Suprapubic skin (tissue), 4 donors: ENCODE results near the gene CHD2. TPM values are rescaled to one million over a fixed set of nuclear protein-coding genes. Genes with fewer than 3 reads are reported as not detected.
A peak's percentile ranks its signal among the peaks of the same experiment; 100 is the strongest.

Experiments used
- DNase-seq, 2 donors: peaks; one replicate each; pipeline ENCODE4 v3.0.0-alpha.2; 2019; ENCODE audit warnings: low spot score in 2 of 2
- H3K27ac ChIP-seq: fragments of 200-600 bp; sonication (generic); one replicate; pipeline ENCODE4 v1.5.1; 2019
- H3K27me3 ChIP-seq: fragments of 200-600 bp; sonication (generic); one replicate; pipeline ENCODE4 v1.5.1; 2019
- H3K36me3 ChIP-seq: fragments of 200-600 bp; sonication (generic); one replicate; pipeline ENCODE4 v1.5.1; 2019
- H3K4me1 ChIP-seq: fragments of 200-600 bp; sonication (generic); one replicate; pipeline ENCODE4 v1.5.1; 2019
- H3K4me3 ChIP-seq: fragments of 200-600 bp; sonication (generic); one replicate; pipeline ENCODE4 v1.5.1; 2019; ENCODE audit warnings: mild to moderate bottlenecking
- H3K9me3 ChIP-seq: fragments of 200-600 bp; sonication (generic); one replicate; pipeline ENCODE4 v1.5.1; 2019
- EP300 ChIP-seq: sonication (generic); formaldehyde crosslinking; IDR thresholded peaks from one replicate; pipeline ENCODE4 v1.6.1; 2017; ENCODE audit warnings: antibody characterized with exemption
- POLR2A ChIP-seq, 2 donors: fragments of 450-650 bp; IDR thresholded peaks; one replicate each; pipeline ENCODE4 v1.6.1; 2017; ENCODE audit warnings: antibody characterized with exemption in 2 of 2, mild to moderate bottlenecking in 2 of 2, moderate library complexity in 2 of 2
- POLR2AphosphoS5 ChIP-seq, 3 donors: sonication (generic); formaldehyde crosslinking; IDR thresholded peaks; one replicate each; pipeline ENCODE4 v1.6.1; 2017; ENCODE audit warnings: antibody characterized with exemption in 3 of 3
- WGBS: methylation state at CpG from one replicate; pipeline ENCODE4 v1.1.5; 2018; 5-methylcytosine and 5-hydroxymethylcytosine counted together
- total RNA-seq, 4 donors: library from RNA; depleted of rRNA; stranded (reverse); fragments of >200 nt; gene quantifications; one replicate each; pipeline ENCODE4 v1.1.0, GENCODE V29; 2016
- TF ChIP-seq, protein P1 (sequence below), 2 donors: fragments of 200-600 bp in 1 of 2; fragments of 450-650 bp in 1 of 2; sonication (generic) in 1 of 2; IDR thresholded peaks; one replicate each; pipeline ENCODE4 v1.5.1; 2016 to 2019; ENCODE audit warnings: antibody characterized with exemption in 2 of 2, mild to moderate bottlenecking in 1 of 2, moderate library complexity in 1 of 2

Gene CHD2
- total RNA-seq, 4 donors from 2014 or later: 93.3 to 319 (median 127) TPM

DNA sequence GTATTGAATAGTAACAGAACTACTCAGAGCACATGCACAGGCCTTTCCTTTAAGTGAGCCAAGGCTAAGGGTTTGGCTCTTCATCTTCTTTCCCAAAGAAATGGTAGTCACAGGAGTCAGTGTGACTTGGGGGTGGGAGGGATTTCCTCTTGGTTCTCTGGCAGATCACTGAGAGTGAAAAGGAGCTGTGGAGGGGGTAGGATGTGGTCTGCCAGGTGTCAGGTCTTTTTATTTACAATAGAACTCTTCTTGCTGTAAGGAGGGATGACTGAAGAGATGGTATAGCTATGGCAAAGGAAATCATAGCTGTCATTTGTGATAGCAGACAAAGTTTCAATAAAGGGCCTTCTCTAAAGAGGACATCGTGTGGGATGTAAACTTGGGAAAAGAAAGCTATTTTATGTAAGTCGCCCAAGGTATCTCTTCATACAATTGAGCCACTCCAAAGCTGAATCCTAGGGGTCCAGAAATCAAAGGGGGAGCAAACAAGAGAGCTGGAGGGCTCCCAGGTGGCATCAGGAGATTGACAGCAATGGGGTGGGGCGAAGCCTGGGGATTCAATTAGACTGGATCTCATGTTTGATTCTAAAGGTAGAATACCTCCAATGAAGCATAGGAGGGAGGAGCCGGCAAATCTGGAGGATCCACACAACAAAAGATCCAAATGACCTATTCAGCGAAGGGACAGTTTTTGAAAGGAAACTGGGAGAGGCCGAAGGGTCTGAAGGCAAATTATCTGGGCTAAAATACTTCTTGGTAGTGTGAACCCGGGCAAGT lies 20.0 kb upstream of the CHD2 start:
- H3K4me1 ChIP-seq: peaks cover 16% of the 10 kb centered on the region
- H3K27ac ChIP-seq: peak overlapping the region; percentile 93
- H3K36me3 ChIP-seq: no peaks in the 10 kb centered on the region
- TF ChIP-seq POLR2A (IDR thresholded peaks at IDR 0.05) (no peak), POLR2AphosphoS5 (IDR thresholded peaks at IDR 0.05) (no peak), EP300 (no peak)
- TF ChIP-seq, protein P1, sequence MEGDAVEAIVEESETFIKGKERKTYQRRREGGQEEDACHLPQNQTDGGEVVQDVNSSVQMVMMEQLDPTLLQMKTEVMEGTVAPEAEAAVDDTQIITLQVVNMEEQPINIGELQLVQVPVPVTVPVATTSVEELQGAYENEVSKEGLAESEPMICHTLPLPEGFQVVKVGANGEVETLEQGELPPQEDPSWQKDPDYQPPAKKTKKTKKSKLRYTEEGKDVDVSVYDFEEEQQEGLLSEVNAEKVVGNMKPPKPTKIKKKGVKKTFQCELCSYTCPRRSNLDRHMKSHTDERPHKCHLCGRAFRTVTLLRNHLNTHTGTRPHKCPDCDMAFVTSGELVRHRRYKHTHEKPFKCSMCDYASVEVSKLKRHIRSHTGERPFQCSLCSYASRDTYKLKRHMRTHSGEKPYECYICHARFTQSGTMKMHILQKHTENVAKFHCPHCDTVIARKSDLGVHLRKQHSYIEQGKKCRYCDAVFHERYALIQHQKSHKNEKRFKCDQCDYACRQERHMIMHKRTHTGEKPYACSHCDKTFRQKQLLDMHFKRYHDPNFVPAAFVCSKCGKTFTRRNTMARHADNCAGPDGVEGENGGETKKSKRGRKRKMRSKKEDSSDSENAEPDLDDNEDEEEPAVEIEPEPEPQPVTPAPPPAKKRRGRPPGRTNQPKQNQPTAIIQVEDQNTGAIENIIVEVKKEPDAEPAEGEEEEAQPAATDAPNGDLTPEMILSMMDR (IDR thresholded peaks at IDR 0.05): no peak
- H3K9me3 ChIP-seq: no peaks in the 10 kb centered on the region
- H3K27me3 ChIP-seq: no peaks in the 10 kb centered on the region
- DNase-seq: no peak
- H3K4me3 ChIP-seq: no peak overlapping the region
- 91% methylated on average over 7 of the region's 7 CpGs for WGBS

DNA sequence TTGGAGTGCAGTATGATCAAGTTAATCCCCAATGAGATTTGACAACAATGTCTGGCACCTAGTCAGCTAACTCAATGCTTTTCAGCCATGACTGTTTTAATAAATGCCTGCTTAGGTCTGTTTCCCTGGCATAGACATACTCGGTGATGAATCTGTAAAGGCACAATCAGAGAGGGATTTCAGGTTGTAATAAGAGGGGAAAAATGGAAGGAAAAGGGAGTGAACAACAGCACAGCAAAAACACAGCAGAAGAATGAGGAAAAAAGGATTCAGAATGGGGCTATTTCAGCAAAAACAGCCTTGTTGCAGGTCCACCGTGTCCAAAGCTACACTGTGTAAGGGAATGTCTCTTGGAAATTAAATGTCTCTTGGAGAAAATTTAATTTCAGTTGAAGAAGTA lies 19.3 kb upstream of the CHD2 start:
- no peaks in the 10 kb centered on the region for H3K9me3 ChIP-seq
- no peaks in the 10 kb centered on the region for H3K27me3 ChIP-seq
- no peak for DNase-seq
- TF ChIP-seq EP300 (no peak), POLR2A (IDR thresholded peaks at IDR 0.05) (no peak), POLR2AphosphoS5 (IDR thresholded peaks at IDR 0.05) (no peak)
- TF ChIP-seq, protein P1 (IDR thresholded peaks at IDR 0.05): no peak
- no peak overlapping the region for H3K4me3 ChIP-seq
- 60% methylated on average over 1 of the region's 2 CpGs for WGBS
- no peaks in the 10 kb centered on the region for H3K36me3 ChIP-seq
- H3K27ac ChIP-seq: peak overlapping the region; percentile 93
- H3K4me1 ChIP-seq: peaks cover 18% of the 10 kb centered on the region

DNA sequence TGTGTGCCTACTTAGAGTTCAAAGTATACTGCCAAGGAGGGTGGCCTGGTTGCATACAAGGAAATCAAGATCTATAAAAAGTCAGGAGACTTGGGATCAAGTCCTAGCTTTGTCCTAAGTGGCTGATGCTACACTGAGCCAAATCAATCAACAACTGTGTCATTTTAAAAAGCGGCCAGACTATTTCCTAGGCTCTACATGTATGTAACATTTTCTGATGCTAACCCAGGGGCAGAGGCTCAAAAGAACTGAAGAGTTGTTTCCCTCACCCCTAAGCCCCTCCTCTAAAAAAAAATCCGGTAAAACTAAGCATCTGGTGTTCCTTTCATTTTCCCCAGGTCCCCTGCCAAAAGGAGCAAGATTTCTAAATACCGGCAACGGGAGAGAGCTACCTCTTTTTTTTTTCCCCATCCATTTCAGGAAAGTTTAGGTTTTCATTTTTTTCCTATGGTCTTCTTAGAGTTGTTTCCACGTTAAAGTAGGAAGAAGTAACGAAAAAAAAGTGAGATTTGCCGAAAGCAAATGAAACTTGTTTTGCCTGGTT lies 18.8 kb upstream of the CHD2 start:
- WGBS: 13% methylated on average over 7 of the region's 7 CpGs
- DNase-seq: no peak
- H3K4me3 ChIP-seq: peak overlapping the region; percentile 99

DNA sequence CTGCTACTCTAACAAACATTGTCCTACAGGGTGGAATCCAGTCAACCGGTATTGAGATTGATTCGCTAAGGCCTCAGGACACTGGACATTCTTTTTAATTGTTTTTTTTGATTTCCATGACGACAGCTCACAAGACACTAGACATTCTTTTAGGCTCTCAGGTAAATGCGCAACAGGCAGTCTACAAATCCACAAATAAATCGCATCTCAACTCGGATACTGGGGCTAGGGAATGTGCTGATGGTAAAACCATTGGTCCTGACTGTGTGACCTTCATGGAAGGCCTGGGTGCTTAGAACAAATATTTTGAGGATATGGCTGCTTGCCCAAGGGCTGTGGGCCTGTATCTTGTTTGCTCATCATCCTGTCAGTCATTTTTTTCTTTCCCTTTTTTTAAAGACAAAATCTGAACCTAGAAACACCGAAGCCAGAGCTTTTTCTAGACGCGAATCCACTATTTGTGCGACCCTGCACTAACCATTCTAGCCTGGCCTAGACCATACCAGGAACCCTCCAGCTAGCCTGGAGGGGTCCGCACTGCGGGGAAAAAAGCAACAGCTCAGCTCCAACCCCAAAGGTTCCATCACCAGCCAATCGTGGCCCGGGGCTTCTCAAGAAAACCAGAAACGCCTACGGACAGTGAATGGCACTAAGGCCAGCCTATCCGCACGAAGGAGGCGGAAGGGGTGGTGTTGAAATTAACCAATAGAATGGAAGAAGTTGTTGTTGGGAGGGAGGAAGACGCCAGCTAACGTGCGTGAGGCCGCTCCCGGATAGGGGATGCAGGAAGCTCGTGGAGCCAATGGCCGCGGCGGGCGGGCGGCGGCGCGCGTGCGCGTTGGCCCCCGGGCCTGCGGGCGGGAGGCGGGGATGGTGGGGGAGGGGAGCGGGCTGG lies 18.1 kb upstream of the CHD2 start:
- Histone ChIP-seq H3K9me3 (no peaks in the 10 kb centered on the region), H3K4me1 (peaks cover 31% of the 10 kb centered on the region), H3K36me3 (peaks cover 5% of the 10 kb centered on the region), H3K27me3 (no peaks in the 10 kb centered on the region), H3K27ac (peak overlapping the region; percentile 100), H3K4me3 (peak overlapping the region; percentile 99)
- TF ChIP-seq EP300: no peak
- peak; percentile 80 to 93 (median 80) for TF ChIP-seq POLR2AphosphoS5 (IDR thresholded peaks at IDR 0.05)
- peak; percentile 74 to 97 for TF ChIP-seq POLR2A (IDR thresholded peaks at IDR 0.05)
- DNase-seq: peak; percentile 99
- 9% methylated on average over 34 of the region's 41 CpGs for WGBS

More for the DNA sequence above, 18.8 kb upstream of the CHD2 start:
- peak overlapping the region; percentile 93 for H3K27ac ChIP-seq
- H3K9me3 ChIP-seq: no peaks in the 10 kb centered on the region
- TF ChIP-seq POLR2AphosphoS5 (IDR thresholded peaks at IDR 0.05) (no peak), EP300 (no peak), POLR2A (IDR thresholded peaks at IDR 0.05) (no peak)
- TF ChIP-seq, protein P1 (IDR thresholded peaks at IDR 0.05): no peak
- H3K27me3 ChIP-seq: no peaks in the 10 kb centered on the region
- H3K4me1 ChIP-seq: peaks cover 23% of the 10 kb centered on the region
- peaks cover 2% of the 10 kb centered on the region for H3K36me3 ChIP-seq

DNA sequence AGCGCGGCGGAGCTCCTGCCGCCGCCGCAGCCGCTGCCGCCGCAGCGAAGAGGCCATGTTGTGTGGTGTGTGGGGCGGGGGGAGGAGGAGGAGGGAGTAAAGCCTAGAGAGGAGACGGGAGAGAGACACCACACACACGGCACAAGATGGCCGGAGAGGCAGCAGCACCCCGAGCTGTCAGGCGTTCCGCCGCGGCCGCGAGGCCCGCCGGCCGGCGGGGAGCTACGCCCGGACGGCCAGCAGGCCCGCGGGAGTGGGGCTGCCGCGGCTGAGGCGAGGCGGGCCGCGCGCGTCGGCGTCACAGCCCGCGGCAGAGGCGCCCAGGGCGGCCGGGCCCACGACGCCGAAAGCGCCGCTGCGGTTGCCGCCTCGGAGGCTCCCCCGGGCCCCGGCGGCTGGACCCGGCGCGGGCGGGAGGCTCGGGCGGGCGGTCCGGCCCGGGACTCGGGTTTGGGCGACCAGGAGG lies 17.4 kb upstream of the CHD2 start:
- peaks cover 36% of the 10 kb centered on the region for H3K4me1 ChIP-seq
- no peaks in the 10 kb centered on the region for H3K9me3 ChIP-seq
- WGBS: 0% methylated on average over 9 of the region's 67 CpGs
- peak overlapping the region; percentile 99 for H3K4me3 ChIP-seq
- peak overlapping the region; percentile 100 for H3K27ac ChIP-seq
- peaks cover 5% of the 10 kb centered on the region for H3K36me3 ChIP-seq
- no peak for DNase-seq
- TF ChIP-seq POLR2AphosphoS5 (IDR thresholded peaks at IDR 0.05) (peak in 2 of 3 donors; percentile 83 to 96), EP300 (no peak), POLR2A (IDR thresholded peaks at IDR 0.05) (peak; percentile 96 to 99)
- TF ChIP-seq, protein P1 (IDR thresholded peaks at IDR 0.05): no peak
- no peaks in the 10 kb centered on the region for H3K27me3 ChIP-seq
